Stimulated activated CD8-positive, alpha-beta memory T cell treated with anti-CD3 and anti-CD28 coated beads, Interleukin-2, amount 100 ng/mL, for 48 hours (primary cell): Measurements from ENCODE around the gene BCAP31.
"Not testable (repeated sequence)": the region's sequence is repeated elsewhere in the genome, so short reads cannot be mapped to it uniquely, and the experiment has no call there.

Source experiments
- DNase-seq, 2 donors: peaks; one replicate each; pipeline ENCODE4 v3.0.0-alpha.2; 2020; ENCODE audit warnings: low read depth in 2 of 2

BCAP31 gene

DNA sequence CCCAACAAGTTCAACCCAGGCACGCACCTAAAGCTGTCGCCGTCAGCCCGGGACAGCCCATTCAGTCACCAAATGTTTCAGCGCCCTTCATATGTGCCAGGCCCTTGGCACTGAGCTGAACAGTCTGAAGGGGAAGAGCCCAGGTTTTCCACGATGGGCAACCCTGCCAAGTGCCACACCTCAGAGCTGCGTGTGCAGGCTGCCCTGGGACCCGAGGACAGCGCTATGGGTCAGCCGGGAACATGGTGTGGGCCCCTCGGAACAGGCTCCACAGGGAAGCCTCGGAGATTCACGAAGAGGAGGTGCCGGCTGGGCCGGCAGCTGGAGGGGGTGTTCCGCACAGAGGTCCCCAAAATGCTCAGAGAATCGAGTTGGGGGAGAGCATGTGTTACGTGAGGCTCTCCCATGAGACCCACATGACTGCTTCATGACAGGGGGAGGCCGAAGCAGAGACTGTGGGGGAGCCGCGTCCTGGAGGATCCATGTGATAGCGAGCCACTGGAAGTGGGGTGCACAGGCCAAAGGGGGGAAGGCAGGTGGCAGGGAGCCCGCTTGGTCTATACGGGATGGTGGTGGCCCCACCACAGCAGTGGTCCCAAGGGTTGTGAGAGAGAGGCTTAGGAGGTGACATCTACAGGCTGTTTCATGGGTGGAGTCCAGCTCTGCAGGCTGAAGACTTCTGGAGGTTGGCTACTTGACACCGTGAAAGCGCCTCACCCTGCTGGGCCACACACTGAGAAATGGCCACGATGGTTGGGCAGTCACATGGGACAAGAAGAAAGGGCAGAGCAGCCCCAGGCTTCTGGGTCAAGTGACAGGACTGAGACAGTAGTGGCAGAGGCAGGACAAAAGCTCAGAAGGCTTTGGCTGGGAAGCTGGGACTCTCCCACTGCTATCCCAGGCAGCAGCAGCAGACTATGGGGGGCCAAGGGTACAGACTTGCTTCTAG, 14.2 kb downstream of the BCAP31 start:
- no peak for DNase-seq

DNA sequence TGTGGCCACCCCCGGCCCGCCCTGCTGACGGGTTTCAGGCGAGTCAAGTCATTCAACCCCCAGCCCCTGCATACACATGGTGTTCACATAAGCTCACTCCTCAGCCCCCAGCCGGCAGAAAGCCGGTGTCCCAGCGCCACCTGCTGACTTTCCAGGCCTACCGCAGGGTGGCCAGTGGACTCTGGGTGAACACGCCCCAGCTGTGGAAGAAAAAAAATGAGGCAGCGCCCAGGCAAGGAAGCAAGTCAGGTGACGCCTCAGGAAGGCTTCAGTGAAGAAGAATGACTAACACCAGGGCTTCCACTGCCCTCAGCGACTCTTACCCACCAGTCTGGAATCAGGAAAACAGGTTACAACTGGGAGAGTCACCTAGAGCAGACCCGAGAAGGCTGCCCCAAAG, 15.8 kb downstream of the BCAP31 start:
- no peak for DNase-seq

DNA sequence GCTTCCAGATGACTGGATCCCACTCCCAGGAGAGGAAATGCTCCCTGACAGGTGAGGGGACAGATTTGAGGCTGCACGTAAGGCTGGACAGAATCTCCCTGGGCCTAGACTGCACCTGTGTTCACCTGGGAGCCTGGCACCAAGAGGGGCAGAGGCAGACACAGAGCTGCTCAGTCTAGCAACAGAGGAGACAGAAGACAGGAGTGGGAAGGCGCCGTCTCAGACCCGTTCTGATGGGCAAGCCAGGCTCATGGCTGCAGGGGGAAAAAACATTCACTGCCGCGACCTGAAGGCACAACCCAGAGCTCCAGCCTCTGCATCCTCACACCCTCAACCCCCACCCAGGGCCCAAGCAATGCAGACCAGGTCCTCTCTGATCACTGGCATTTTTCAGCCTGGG, 16.8 kb downstream of the BCAP31 start:
- no peak for DNase-seq

DNA sequence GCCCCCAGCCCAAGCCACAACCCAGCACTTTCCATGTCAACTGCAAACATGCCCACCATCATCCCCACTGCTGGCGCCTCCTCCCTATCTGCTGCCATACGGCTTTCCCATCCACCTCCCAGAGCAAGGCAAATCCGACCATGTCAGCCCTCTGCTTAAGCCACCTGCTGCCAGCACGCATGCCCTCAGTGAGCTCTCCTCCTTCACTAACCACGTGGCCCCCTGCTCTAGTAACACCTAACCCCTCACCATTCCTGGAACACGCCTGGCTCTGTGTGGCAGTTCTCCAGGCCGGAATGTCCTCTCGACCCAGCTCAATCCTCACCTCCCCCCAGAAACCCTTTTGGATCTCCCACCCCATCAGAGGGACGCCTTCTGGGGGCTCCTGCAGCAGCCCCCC, 17.4 kb downstream of the BCAP31 start:
- no peak for DNase-seq

DNA sequence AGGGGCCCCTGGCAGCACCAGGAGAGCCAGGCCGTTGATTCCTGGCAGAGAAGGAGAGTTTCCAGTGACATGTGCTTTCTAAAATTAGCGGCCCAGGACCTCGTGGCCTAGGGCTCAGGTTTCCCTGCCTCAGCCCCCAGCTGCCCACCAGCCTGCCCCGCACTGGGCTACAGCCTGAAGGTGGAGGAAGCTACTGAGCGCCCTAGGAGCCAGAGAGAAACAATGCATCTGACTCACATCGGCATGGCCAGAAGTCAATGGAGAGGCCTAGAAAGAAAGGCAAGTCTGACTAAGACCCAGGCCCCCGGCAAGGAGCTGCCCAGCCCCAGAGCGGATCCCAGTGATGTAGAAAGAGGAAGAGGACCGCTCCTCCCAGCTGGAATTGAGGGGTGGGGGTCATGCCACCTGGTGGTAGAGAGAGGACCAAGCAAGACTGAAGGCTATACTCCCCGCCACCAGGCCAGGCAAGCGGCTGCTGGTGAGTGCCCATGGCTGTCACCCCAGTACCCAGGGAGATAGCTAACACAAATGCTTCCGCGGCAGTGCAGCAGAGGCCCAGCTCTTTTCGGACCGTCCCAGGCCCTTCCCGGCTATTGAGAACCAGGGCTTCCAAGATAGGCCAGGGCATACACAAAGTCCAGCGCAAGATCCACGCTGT, 18.7 kb downstream of the BCAP31 start:
- DNase-seq, result not testable (repeated sequence)

DNA sequence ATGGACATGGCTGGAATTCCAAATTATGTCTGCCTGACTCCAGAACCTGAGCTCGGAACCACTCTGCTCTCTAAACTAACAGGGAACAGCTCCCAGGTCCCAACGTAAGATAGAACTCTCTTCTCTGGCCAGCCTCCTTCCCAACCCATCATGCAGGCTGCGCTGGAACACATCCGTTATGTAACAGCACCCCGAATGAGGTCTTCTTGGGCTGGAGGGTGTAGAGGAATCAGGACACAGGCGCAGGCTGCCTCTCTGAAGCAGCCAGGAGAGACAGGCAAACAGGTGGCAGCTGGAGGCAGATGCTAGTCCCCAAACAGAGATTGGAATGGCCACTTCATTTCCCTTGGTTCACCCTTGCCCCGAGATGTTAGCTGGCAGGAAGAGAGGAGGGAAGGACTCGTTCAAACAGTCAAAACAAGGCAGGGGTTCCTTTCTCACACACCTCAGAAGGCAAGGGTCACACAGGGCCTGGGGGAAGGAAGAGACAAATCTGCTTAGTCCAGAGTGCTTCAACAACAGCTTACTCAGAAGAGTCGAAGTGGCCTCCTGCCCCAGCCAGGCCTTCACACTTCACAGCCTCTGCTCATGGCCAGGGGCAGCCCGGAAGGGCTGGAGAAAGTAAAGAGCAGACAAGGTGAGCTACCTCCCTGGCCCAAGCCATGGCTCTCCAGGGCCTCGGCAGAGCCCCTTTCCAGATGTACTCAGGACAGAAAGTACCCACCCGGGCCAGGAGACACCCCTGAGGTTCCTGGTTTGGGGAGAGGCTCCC, 19.4 kb downstream of the BCAP31 start:
- DNase-seq, result not testable (repeated sequence)

DNA sequence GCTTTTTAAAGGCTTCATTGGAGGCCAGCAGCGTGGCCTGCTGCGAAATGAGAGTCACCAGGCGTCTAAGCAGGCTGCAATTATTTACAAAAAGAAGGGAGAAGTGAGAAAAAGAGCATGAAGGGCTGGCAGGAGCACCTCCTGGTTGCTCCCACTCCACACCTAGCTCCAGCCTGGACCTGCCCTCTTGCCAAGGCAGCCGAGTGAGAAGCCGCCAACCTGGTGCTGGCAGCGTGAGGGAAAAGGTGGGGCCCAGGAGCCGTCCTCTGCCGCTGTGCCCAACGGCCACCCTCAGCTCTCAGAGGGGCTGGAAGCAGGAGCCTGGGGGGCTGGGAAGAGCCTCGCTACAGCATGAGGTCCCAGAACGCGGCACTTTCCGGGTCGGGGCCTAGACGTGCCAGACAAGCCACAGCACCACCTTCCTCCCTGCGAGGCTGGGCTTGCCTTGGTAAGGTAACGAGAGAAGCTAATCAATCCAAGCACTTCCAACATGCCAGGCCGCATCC, 20.1 kb downstream of the BCAP31 start:
- no peak for DNase-seq

DNA sequence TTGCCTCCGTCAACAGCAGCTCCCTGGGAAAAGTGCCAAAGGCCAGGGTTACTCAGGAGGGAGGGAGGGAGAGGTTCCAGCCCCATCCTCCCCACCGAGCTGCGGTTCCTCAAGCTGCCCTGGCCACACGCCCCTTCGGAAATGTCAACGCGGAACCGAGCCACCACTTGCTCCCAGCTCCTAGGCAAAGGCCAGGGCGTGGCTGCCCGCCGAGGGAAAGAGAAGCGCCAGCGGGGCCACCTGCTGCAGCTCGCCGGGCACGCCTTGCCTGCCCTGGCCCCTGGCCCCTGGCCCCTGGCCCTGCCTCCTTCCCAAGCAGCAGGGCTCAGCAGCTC, 21.2 kb downstream of the BCAP31 start:
- DNase-seq, result no peak

DNA sequence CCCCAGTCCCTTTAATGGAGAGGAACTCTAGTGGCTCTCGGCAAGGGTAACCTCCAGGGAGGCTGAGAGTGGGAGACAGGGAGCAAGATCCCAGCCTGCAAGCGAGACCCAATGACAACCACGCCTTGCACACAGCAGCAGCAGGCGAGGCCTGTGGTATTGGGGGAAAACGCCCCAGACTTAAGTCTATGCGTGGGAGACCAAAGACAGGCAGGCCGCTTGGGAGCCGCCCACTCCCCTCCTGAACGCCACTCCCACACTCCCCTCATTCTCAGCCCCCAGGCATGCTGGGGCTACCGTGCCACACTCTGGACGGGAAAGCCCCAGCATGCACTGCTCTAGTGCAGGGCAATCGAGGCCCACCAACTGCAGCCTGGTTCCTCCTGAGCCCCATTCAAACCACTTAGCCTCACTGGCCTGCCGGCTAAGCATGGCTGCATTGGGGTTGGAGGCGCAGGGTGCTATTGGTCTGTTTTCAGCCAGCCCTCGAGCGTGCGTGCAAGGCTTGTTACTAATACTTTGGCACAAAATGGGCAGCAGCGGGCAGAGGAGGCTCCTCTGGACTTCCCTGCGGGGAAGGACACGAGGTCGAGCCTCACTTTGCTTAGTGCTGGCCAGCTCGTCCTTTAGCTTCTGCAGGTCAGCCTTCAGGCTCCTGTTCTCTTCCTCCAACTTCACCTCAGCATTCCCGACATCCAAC, 21.7 kb downstream of the BCAP31 start:
- no peak for DNase-seq

DNA sequence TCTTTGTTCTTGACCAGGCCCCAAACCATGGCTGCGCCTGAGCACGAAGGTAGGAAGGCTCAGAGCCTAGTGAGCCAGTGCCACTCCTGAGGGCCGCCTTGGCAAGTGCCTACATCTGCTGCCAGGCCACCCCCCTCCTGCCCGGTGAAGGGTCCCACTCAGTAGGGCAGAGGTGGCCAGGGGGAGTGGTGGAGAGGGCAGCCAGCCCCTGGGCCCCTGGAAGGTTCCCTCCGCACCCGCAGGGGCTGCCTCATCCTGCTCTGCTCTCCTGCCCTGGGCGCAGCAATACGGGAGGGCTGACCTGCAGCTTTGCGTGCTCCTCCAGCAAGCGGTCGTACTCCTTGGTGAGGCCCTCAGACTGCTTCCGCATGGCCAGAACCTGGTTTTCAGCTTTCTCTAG, 22.5 kb downstream of the BCAP31 start:
- no peak for DNase-seq

DNA sequence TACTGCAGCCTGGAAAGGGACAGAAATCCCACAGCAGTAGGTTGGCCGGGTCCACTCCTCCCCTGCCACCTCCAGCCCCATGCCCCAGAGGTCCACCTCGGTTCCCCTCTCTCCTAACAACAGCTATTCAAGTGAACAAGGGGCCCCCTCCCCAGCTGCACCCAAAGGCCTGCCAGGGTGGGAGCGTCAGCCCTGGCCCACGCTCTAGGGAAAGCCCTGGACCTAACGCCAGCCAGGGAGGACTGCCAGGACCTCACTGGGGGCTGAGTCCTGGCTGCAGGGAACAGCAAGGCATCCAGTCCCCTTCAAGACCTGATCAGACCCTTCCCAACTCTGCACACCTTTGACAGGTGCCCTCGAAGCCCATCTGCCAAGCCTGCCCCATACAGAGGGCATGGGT, 23.2 kb downstream of the BCAP31 start:
- no peak for DNase-seq

DNA sequence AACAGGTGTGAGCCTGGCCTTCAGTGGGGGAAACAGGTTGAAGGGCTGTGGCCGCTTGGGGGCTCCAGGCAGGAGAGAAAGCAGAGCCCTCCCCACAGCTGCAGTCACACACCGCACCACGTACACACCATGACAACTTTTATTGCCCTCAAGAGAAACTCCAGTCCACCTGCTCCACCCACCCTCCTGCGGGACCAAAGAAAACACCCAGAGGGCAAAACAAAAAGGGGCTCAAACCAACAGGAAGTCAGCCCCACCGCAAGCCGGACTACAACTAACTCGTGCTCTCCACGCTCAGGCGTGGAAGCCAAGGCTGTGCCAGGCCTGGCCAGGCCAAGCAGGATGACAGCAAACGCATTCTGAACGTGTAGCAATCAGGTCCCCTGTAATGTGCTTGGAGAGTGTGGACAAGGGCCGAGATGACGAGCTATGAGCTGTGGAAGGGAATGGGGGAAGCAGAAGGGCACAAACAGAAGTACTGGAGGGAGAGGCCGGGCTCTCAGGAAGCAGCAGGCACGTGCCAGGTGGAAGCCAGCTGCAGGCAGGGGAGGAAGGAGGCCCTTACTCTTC, 23.7 kb downstream of the BCAP31 start:
- no peak for DNase-seq

DNA sequence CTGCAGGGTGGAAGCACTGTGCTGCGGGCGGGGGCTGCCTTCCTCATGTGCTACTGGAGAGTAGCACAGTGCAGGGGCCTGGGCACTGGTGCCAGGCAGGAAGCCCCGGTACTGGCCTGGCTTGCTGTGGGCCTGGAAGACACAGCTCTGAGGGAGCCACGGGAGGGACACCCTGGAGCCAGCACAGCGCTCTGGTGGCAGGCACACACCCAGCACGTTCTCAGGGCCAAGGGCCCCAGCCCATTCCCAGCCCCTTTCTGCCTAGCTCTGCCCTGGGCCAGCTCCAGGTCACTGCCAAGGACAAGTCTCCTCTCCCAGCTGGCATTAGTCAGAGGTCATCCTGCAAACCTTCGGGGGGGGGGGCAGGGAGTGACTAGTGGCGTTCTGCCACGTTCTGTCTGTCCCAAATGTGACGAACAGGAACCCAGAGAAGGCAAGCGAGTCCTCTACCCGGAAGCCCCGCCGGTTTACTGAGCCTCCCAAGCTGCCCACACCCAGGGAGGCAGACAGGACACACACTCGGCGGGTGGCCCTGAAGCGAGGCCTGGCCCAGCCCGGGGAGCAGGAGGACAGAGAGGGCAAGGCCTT, 24.3 kb downstream of the BCAP31 start:
- not testable (repeated sequence) for DNase-seq

DNA sequence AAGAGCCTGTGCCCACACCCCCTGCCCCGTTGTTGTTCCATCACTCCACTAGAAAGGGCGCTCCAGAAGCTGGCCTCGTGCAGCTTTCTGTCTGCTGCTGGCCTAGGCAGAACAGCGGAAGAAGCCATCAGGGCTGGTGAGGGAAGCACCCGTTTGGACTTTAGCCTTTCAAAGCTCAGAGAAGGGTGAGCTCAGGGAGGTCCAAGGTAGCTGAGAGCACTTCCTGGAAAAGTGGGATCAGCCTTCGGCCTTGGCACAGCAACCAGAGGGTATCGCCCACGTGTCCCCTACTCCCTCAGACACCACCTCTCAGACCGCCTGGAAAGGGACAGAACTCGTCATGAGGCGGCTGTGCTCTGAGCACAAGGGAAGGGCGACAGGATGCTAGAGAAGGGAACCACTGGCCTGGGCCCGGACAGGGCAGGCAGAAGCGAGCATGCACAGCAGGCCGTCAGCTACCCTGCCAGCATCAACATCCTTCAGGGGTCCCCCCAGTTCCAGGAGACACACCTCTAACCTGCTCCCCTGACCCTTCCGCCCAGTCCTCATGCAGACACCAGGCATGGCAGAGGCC, 24.9 kb downstream of the BCAP31 start:
- DNase-seq, result not testable (repeated sequence)

DNA sequence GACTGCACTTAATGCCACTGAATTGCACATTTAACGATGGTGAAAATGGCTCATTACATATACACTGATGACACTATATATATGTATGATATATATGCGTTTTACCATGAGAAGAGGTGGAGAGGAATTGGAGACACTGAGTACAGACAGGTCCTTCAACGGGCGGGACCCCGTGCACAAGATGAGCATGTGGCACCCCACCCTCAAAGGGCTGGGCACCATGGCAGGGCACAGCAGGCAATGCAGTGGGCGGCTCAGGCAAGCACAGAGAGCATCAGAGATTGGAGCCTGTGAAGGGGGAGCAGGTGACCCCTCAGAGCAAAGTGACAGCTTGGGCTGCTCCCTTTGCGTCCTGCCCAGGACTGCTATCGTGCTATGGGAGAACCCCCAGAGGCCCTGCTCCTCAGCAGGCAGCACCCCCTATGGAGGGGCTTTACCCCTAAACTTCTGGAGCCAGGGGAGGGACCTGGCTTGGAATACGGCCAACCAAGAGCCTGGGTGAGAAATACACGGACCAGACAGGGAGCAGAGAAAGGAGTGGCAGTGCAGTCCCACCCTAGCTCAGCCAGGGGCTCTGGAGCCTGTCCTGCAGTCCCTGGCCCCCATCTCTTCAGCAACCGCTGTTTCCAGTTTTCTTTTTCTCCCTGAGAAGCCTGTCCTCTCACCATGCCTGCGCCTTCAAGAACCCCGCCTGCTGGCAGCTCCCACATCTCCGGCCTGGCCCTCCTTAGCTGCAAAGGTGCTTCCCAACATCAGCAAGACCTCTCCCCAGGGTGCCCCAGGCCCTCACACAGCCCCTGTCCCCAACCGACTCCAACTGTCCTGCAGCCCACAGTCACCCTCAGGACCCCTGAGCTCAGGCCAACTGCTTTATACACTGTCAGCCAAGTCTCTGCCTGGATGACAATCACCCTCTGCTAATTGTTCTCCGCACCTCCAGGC, 26.0 kb downstream of the BCAP31 start:
- no peak for DNase-seq

DNA sequence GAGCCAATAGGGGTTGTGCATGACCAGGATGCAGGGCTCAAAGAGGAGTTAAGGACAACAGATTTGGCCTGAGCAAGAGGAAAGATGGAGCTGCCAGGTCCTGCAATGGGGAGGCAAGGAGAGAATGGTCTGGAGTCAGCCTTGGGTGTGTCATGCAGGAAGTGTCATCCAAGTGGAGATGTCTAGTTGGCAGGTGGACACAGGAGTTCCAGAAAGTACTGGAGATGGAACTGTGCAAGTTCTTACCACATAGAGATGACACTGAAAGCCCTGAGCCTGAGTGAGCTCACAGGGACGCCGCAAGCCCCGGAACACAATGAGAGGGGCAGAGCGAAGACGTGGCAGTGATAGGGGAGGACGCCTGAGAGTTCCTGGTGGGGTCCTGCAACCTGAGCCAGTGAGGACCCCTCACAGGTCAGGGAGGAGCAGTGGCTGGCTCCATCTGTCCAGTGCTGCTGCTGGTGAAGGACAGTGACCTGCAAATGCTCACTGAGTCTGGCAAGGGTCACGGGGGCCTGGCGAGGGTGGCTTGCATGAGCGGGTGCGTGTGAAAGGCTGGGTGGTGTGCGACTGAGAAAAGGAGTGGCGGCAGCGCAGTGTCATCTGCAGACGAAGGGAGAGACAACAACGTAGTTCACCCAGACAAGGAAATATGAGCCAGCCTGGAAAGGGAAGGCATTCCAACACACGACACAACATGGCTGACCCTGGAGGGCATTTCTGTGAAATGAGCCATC, 27.0 kb downstream of the BCAP31 start:
- not testable (repeated sequence) for DNase-seq

DNA sequence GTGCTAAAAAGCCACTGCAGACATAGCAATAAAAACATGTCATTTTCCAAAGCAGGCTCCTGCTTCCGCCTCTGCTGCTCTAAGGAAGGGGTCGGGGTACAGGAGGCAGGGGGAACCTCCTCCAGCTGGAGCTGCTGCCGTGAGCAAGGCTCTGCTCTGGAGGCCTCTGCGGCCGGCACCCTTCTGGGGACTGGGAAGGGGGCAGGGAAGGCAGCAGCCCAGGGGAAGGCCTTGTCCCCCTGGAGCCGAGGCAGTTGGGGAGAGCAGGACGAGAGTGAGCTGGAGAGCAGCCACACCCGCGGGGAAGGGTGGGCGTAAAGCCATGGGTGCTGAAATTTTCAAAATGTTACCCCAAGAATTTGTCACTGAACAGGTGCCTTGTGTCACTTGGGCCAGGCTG, 27.6 kb downstream of the BCAP31 start:
- not testable (repeated sequence) for DNase-seq

DNA sequence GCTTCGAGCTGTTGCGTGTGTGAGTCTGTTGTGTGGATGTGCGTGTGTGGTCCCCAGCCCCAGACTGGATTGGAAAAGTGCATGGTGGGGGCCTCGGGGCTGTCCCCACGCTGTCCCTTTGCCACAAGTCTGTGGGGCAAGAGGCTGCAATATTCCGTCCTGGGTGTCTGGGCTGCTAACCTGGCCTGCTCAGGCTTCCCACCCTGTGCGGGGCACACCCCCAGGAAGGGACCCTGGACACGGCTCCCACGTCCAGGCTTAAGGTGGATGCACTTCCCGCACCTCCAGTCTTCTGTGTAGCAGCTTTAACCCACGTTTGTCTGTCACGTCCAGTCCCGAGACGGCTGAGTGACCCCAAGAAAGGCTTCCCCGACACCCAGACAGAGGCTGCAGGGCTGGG, 28.1 kb downstream of the BCAP31 start:
- no peak for DNase-seq
